ENCODE measurements around the gene AMIGO1.

AMIGO1 gene, protein sequence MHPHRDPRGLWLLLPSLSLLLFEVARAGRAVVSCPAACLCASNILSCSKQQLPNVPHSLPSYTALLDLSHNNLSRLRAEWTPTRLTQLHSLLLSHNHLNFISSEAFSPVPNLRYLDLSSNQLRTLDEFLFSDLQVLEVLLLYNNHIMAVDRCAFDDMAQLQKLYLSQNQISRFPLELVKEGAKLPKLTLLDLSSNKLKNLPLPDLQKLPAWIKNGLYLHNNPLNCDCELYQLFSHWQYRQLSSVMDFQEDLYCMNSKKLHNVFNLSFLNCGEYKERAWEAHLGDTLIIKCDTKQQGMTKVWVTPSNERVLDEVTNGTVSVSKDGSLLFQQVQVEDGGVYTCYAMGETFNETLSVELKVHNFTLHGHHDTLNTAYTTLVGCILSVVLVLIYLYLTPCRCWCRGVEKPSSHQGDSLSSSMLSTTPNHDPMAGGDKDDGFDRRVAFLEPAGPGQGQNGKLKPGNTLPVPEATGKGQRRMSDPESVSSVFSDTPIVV

DNA sequence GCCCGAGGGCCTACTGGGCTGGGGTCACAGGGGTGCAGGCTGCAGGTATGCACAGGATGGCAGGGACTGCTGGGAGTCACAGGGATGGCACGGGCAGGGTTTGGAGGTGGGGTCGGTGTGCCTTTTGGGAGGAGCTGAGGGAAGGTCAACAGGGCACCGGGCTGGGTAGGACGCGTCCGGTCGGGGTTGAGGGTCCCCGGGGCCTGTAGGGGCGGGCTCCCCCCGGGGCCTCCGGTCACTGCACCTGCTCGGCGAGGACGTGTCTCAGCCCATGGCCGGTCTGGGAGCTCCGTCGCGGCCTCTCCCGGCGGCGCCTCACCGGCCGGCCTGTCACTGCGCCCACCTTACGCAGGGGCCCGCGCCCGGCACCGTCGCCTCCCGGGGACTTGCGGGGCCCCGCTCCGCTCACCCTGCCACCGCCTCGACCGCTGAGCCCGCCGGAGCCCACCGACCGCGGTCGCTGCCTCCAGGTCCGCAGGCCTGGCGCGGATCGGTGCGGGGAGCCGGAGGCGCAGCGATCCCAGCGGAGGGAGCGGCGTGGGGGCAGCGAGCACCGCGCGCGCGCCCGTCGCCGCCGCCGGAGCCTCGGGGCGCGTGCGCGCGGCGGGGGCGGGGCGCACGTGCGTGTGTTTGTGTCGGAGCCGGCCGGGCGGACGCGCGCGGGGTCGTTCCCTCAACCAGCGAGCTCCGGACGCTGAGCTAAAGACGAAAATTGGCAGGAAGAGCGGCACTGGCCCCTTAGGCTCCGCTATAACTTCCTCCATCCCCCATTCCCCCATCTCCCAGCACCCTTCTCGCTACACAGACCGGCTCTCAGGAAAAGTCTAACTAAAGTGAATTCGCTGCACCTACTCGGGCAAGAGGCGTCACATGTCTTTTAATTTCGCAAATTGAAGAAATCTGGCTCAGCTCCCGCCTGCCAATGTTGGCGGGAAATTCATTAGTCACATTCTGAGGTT is at the start of gene AMIGO1:
Gene AMIGO1, minus strand, starts transcription at position 552 of the 959 bp plus-strand sequence. CDS start 815 bp downstream, outside the sequence.
- DNase-seq: peak in 1 of 2 experiments; percentile 29

DNA sequence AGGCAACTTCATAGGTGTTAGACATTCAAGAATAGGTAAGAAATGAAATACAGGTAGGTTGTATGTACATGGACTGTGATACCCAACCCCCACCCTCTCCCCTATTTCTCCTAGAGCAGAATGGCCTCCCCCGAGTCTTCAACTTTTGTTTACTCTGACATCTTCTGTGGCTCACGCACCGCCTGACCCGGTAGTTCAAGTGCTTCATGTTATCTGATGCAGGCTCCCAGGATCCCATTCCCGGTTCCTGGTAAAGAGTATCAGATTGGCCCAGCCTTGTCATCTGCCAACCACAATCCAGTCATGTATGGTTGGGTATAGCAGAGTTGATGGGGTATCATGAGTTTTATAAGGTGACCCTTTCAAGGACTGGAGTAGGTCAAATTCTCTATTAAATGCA is 48.0 kb upstream of the AMIGO1 start:
- no peak for DNase-seq

DNA sequence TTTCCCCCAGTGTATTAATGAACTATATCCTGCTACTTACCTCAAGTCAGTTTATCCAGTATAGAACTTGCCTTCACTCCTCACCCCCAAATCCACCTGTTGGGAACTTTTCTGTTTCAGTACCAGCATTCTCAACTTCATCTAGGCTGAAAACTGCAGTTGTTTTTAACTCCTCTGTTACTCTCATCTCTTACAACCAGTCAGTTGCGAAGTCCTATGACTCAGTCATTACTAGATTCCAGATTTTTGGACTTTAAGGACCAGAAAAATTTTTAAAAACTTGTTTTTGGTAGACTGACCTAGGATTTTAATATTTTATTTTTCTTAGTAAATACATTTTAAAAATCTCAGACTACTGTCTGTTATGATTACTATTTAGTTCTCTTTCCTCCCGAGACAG is 47.0 kb upstream of the AMIGO1 start:
- no peak for DNase-seq

DNA sequence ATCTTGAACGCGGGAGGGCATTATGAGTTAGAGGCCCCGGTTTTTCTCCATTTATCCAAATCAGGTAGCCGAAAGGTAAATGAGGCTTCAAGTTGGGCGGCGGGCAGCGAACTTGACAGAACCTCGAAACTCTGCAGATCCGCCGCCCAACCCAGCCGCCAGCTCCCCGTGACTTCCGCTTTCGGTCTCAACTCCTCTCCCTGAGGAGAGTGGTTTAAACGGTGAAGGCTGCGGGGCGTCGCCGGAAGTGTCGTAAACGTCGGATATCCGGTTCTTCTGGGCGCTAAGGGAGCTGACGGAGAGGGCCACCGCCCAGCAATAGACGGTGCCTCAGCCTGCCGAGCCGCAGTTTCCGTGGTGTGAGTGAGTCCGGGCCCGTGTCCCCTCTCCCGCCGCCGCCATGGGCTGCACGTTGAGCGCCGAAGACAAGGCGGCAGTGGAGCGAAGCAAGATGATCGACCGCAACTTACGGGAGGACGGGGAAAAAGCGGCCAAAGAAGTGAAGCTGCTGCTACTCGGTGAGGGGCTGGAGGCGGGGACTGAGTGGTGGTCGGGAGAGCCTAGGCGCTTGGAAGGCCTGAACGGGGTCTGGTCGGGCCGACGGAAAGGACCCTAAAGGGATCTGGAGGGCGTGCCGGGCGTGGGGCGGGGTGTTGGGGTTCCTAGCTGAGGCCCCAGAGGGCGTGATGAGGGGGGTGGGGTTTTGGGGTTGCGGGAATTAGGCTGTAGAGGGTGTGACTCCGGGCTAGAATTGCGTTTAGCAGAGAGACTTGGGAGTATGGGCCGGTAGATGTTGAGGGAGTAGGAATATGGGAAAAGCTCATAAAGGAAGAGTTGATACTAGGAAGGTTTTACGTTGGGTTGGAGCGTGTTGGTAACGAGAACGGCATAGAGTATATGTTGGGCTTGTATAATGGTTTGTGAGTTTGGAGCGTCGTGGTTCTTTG is 39.1 kb upstream of the AMIGO1 start, which contains the start of gene GNAI3:
Gene GNAI3, plus strand, starts transcription at position 295 of the 947 bp plus-strand sequence. Its CDS starts 106 bp downstream, at position 401.
- peak; percentile 86 to 88 for DNase-seq

DNA sequence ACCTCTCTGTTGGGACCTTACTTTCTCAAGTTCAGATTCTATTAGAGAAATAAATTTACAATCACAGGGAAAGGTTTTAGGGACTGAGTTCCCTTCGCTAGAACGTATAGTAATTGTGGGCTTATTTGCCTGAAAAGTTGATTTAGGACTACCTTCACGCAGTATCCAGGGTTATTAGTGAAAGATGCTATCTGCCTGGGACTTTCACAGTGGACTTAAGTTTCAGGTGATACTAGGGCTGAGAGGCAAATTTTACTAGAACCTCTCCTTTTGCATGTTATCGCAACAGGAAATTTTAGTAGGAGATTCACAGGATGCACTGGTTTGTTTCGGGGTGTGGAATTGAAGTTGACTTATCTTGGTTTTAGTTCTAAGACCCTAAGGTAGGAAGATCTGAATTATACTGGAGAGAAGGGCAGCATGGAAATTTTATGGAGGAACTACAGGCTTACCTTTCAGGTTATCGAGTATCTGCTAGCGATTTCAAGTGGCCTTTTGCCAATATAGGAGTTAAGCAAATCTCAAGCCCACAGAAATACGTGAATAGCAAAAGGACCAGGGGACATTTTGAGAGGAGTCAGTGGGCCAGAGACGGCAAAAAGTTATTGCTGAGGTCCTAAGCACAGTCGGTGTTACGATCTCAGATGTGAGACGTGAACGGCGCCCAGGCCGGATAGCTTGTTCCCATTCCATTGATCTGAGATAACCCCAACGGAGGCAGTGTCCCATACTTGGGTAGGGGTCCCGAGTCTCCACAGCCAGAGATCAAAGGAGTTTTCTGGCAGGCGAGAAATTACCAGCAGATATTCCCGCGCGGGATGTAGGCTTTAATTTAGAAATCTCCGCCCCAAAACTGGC is 38.2 kb upstream of the AMIGO1 start:
- no peak for DNase-seq

DNA sequence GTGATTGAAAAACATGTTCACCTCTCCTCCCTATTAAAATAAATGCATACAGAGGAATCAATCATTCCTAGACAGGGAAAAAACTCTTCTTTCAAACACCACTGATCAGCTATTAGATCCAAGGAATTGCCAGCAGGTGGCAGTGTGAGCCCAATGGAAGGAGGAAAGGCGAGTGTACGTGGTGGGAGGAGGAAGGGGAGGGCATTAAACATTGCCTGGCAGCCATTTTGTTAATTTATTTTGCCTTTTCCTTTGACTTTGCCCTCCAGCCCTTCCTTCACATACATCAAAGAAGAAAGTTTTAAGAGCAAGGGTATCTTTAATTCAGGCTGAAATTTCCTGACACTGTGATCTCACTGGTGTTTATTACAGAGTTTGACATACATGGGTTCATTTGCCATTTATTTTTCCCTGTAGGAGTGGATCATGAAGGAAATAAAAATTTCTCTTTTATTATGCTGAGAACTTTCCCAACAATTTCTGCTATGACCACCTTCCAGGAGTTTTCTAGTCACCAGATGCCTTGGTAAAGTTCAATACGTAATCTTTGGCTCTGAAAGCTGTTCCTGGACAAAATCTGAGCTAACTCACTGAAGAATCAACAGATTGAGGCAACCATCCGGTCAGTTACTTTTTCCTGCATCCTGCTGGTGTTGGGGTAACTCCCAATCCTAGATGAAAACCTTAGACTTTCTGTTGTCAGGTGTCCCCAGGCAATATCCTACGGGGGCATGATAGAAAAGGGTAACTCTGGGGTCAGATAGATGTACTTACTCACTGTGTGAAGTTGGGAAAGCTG is 37.0 kb upstream of the AMIGO1 start:
- peak; percentile 56 to 74 for DNase-seq

DNA sequence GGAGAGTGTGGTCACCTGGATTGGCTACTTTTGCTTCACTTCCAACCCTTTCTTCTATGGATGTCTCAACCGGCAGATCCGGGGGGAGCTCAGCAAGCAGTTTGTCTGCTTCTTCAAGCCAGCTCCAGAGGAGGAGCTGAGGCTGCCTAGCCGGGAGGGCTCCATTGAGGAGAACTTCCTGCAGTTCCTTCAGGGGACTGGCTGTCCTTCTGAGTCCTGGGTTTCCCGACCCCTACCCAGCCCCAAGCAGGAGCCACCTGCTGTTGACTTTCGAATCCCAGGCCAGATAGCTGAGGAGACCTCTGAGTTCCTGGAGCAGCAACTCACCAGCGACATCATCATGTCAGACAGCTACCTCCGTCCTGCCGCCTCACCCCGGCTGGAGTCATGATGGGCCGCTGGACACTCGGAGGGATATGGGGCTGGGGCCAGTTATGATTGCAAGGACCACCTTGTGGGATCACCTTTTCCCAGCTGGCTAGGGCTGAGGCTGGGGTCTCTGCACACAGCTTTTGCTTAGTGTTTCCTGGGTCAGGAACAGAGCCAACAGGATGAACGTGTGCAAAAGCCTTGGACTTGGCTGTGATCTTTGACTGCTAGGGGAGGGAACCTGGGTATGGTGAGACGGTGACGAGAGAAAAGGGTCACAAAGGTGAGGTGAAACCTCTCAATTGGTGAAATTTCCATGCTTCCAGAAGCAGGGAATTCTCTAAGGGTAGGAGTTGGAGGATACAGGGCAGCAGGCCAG is 34.6 kb upstream of the AMIGO1 start:
- no peak for DNase-seq

DNA sequence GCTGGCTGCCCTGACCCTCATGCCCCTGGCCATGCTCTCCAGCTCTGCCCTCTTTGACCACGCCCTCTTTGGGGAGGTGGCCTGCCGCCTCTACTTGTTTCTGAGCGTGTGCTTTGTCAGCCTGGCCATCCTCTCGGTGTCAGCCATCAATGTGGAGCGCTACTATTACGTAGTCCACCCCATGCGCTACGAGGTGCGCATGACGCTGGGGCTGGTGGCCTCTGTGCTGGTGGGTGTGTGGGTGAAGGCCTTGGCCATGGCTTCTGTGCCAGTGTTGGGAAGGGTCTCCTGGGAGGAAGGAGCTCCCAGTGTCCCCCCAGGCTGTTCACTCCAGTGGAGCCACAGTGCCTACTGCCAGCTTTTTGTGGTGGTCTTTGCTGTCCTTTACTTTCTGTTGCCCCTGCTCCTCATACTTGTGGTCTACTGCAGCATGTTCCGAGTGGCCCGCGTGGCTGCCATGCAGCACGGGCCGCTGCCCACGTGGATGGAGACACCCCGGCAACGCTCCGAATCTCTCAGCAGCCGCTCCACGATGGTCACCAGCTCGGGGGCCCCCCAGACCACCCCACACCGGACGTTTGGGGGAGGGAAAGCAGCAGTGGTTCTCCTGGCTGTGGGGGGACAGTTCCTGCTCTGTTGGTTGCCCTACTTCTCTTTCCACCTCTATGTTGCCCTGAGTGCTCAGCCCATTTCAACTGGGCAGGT is 33.9 kb upstream of the AMIGO1 start:
- DNase-seq: no peak

DNA sequence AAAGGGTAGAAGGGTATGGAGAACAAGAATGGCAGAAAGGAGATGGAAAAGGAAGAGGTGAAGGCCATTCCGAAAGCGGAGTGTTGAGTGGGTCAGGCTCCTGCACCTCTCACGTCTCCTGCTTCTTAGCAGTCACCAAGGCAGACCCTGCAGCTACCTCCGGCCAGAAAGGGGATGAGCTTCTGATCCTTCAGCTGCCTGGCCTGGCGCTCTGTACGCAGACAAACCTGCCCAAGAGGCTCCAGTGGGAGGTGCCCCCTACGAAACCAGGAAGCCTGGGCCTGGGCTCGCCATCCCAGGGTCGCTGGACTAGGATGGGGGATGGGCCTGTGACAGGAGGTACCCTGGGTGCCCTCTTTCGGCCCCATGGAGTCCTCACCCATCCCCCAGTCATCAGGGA is 33.1 kb upstream of the AMIGO1 start:
- no peak for DNase-seq

DNA sequence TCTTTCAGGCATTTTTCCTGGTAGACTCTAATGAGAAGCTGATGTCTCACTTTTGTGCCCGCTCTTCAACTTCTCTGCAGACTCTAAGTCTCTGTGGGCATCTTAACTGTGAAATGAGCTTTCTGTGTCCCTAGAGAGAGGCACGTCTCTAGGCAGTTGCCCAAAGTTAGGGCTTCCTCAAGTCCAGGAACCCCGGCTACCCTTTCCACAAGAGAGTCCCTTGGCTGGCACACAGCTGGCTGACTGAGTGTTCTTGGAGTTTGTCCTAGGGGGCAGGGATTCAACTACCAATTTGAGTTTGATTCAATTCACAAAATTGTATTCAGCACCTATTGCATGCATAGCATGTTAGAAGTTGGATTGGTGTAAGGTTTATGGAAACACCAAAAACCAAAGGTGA is 31.6 kb upstream of the AMIGO1 start:
- DNase-seq: no peak

DNA sequence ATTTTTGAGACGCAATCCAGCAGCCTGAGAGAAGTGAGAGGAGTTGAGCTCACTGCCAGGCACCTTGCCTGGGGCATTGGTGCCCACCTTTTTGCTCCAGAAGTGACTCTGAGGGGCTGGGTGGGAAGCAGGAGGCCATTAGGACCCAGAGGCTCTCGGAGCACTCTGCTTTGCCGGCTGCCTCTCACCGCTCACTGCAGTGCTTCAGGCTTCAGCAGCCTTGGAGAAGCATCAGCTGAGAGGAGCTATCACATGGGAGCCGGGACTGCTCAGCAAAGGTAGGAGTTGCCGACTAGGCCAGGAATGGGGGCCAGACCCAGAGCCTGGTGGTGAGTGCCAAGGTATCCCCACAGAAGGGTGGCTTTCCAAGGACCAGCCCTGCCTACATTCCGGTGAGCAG is 30.1 kb upstream of the AMIGO1 start, which contains the start of gene GPR61:
Gene GPR61, plus strand, starts transcription at position 197 of the 400 bp plus-strand sequence. CDS start 3,151 bp downstream, outside the sequence.
- DNase-seq: no peak

DNA sequence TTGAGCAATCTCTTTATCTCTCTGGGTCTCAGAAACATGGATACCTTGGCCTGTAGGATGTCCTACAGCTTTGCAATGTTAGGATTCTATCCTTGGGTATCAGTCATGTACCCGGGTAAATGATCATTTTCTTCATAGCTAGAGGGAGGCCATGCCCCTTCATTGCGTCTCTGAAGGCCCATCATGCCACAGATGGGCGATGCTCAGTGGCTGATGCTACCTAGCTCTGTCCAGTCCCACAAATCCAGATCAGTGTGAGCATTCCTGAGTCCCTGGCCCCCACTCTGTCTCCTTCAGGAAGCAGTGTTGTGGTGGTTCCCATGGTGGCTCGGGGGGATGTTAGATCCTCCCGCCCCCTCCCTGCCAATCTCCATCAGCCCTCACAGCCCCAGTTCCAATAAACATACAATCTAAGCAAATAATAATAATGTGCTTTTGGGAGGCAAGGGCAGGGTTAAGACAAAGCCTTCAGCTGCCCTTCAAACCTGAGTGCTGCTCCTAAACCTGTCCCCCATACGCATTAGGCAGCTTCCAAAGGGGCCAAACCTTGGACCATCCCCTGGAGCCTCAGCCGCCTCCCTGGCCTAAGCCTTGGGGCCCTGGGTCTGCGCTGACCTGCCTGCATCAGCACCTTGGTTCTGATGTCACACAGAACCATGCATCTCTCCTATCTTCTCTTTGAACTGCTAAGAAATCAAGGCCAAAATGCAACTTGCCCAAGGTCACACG is 29.5 kb upstream of the AMIGO1 start:
- no peak for DNase-seq

DNA sequence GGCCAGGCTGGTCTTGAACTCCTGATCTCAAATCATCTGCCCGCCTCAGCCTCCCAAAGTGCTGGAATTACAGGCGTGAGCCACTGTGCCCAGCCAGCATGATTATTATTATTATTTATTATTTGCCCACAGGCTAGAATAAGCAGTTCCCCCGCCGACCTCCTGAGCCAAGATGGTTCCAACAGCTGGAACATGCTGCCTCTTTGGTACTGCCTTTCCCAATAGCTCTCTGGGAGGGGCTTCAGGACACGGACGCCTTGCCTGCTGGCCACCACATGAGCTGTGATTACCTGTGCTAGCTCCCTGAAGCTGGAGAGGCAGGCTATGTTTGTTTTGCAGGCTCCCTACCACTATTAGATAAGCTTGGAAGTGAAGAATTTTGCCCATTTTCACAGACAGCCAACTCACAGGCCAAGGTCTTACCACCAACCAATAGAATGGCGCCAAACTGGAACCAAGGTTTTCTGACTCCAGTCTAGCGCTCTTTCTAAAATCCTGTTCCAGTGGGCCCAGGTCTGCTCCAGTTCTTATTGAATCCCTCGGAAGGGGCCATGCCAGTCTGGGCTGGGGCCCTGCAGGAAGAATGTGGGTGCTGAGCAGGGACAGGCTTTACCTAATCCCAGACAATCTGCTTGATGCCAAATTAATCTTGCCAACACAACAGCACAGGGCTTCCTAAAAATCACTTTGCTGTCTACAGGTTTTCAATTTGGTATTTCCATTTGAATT is 28.1 kb upstream of the AMIGO1 start:
- no peak for DNase-seq

DNA sequence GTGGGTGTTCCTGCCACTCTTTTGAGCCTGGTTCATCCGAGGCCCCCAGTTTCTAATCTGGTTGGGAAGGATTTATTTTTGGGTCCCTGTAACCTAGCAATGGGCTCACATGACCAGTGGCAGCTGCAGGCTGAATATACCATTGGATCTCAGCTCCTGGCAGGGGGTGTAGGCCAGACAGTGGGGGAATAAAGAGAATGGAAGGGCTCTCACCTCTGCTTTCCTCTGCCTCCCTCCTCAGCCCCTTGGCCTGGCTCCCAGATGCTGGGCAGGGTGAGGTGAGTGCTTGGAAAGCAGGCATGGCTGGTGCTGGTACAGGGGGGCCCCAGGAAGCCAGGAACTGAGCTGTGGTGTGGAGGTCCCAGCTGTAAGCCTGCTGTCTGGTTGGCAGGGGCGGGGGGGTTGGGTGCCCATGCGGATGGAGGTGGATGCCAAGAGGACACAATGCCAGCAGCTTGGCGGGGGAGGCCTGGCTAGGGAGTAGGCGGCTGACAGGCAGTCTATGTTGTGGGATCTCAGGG is 26.5 kb upstream of the AMIGO1 start:
- DNase-seq: no peak

DNA sequence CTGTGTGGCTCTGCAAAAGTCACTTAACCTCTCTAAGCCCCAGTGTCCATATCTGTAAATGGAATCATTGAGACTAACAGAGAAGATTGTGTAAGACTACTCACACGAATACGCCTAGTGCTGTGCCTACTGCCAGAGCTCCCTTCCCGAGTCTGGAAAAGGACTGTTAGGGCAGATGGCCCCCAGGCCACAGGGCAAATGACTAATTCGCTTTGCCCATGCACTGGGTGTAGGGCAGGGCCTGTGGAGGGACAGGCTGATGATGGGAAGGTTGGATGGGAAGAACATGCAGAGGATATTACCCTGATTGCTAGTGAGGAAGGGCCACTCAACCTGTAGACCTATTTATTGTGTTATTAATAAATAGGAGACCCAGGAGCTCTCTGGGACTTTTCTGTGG is 26.0 kb upstream of the AMIGO1 start:
- no peak for DNase-seq

DNA sequence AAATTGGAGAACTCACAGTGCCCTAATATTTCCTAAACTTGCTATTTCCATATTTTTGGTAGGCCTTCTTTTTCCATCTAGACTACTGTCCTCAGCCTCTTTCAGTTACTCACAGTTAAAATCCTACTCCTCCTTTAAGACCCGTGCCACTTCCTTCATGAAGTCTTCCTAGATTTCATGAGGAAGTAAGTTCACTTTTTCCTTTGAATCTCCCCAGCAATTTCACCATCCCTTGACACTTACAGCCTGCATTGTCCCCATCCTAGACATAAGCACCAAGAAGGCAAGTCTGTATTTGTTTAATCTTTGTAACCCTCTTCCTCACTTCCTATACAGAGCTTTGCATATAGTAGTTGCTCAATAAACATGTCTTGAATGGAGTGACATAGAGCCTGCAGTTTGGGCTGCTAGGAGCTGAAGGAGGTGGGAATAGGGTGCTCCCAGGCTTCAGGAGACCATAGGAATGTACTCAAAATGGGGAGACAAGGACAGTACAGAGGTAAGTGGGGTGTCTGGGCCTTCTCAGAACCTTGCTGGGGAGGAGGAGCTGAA is 24.9 kb upstream of the AMIGO1 start:
- no peak for DNase-seq

All from NCI-H187 (cell line).